Stimulated activated CD4-positive, alpha-beta T cell treated with anti-CD3 and anti-CD28 coated beads, Interleukin-1b, Interleukin-23, amount 100 ng/mL, for 48 hours (primary cell): ENCODE measurements around the gene PSMC3.
A peak's percentile ranks its signal among the peaks of the same experiment; 100 is the strongest.

Source experiments
- DNase-seq: peaks from one replicate; pipeline ENCODE4 v3.0.0-alpha.2; 2020

Gene PSMC3

GRCh38 chr11:47374720-47375019 lies 51.6 kb downstream of the PSMC3 start:
- DNase-seq, result no peak

- peak; percentile 84 for DNase-seq
Measured at GRCh38 chr11:47373876-47374719, 52.1 kb downstream of the PSMC3 start.

- no peak for DNase-seq
Measured at GRCh38 chr11:47372422-47372821, 53.8 kb downstream of the PSMC3 start.

- DNase-seq, result no peak
Measured at GRCh38 chr11:47369676-47370075, 56.6 kb downstream of the PSMC3 start.
